Measurements from ENCODE around the gene CTNNA2. TPM values are rescaled to one million over a fixed set of nuclear protein-coding genes. Genes with fewer than 3 reads are reported as not detected.

CTNNA2 gene
- total RNA-seq, 1 experiment from 2014 or later, result 7.2 TPM

- in situ Hi-C loops (cut with HindIII; ENCODE audit: low pct_unique_long_range_greater_than_20kb, low sequenced_read_pairs), result no loop called here
- DNase-seq (ENCODE audit: low read depth, low spot score), result no peak
Observed at GRCh38 chr2:80053522-80054345, 540.9 kb downstream of the CTNNA2 start.

GRCh38 chr2:80054346-80054675 is 541.5 kb downstream of the CTNNA2 start:
- no peak for DNase-seq (ENCODE audit: low read depth, low spot score)
- in situ Hi-C loops (cut with HindIII; ENCODE audit: low pct_unique_long_range_greater_than_20kb, low sequenced_read_pairs), result no loop called here

GRCh38 chr2:80057956-80058355 is 545.1 kb downstream of the CTNNA2 start:
- DNase-seq (ENCODE audit: low read depth, low spot score), result no peak
- in situ Hi-C loops (cut with HindIII; ENCODE audit: low pct_unique_long_range_greater_than_20kb, low sequenced_read_pairs), result no loop called here

- peak; percentile 9 for DNase-seq (ENCODE audit: low read depth, low spot score)
- in situ Hi-C loops (cut with HindIII; ENCODE audit: low pct_unique_long_range_greater_than_20kb, low sequenced_read_pairs), result no loop called here
Observed at GRCh38 chr2:80058562-80058961, 545.7 kb downstream of the CTNNA2 start.

GRCh38 chr2:80059447-80059846 is 546.6 kb downstream of the CTNNA2 start:
- DNase-seq (ENCODE audit: low read depth, low spot score), result no peak
- in situ Hi-C loops (cut with HindIII; ENCODE audit: low pct_unique_long_range_greater_than_20kb, low sequenced_read_pairs), result no loop called here

- no peak for DNase-seq (ENCODE audit: low read depth, low spot score)
- in situ Hi-C loops (cut with HindIII; ENCODE audit: low pct_unique_long_range_greater_than_20kb, low sequenced_read_pairs), result no loop called here
Observed at GRCh38 chr2:80061881-80062280, 549.0 kb downstream of the CTNNA2 start.

GRCh38 chr2:80062298-80062697 is 549.4 kb downstream of the CTNNA2 start:
- no peak for DNase-seq (ENCODE audit: low read depth, low spot score)
- in situ Hi-C loops (cut with HindIII; ENCODE audit: low pct_unique_long_range_greater_than_20kb, low sequenced_read_pairs), result no loop called here

- DNase-seq (ENCODE audit: low read depth, low spot score), result no peak
- in situ Hi-C loops (cut with HindIII; ENCODE audit: low pct_unique_long_range_greater_than_20kb, low sequenced_read_pairs), result no loop called here
Observed at GRCh38 chr2:80068038-80068731, 555.3 kb downstream of the CTNNA2 start.

- no peak for DNase-seq (ENCODE audit: low read depth, low spot score)
- in situ Hi-C loops (cut with HindIII; ENCODE audit: low pct_unique_long_range_greater_than_20kb, low sequenced_read_pairs), result no loop called here
Observed at GRCh38 chr2:80070587-80070986, 557.7 kb downstream of the CTNNA2 start.

- in situ Hi-C loops (cut with HindIII; ENCODE audit: low pct_unique_long_range_greater_than_20kb, low sequenced_read_pairs), result no loop called here
- no peak for DNase-seq (ENCODE audit: low read depth, low spot score)
Observed at GRCh38 chr2:80071941-80072340, 559.1 kb downstream of the CTNNA2 start.

- DNase-seq (ENCODE audit: low read depth, low spot score), result peak; percentile 80
- in situ Hi-C loops (cut with HindIII; ENCODE audit: low pct_unique_long_range_greater_than_20kb, low sequenced_read_pairs), result no loop called here
Observed at GRCh38 chr2:80073134-80073561, 560.3 kb downstream of the CTNNA2 start.

GRCh38 chr2:80074321-80075070 is 561.6 kb downstream of the CTNNA2 start:
- in situ Hi-C loops (cut with HindIII; ENCODE audit: low pct_unique_long_range_greater_than_20kb, low sequenced_read_pairs), result no loop called here
- DNase-seq (ENCODE audit: low read depth, low spot score), result no peak

GRCh38 chr2:80075719-80076118 is 562.9 kb downstream of the CTNNA2 start:
- no peak for DNase-seq (ENCODE audit: low read depth, low spot score)
- in situ Hi-C loops (cut with HindIII; ENCODE audit: low pct_unique_long_range_greater_than_20kb, low sequenced_read_pairs), result no loop called here

- DNase-seq (ENCODE audit: low read depth, low spot score), result no peak
- in situ Hi-C loops (cut with HindIII; ENCODE audit: low pct_unique_long_range_greater_than_20kb, low sequenced_read_pairs), result no loop called here
Observed at GRCh38 chr2:80078290-80079036, 565.6 kb downstream of the CTNNA2 start.

GRCh38 chr2:80080957-80081356 is 568.1 kb downstream of the CTNNA2 start:
- in situ Hi-C loops (cut with HindIII; ENCODE audit: low pct_unique_long_range_greater_than_20kb, low sequenced_read_pairs), result no loop called here
- DNase-seq (ENCODE audit: low read depth, low spot score), result no peak

- in situ Hi-C loops (cut with HindIII; ENCODE audit: low pct_unique_long_range_greater_than_20kb, low sequenced_read_pairs), result no loop called here
- no peak for DNase-seq (ENCODE audit: low read depth, low spot score)
Observed at GRCh38 chr2:80086831-80087230, 574.0 kb downstream of the CTNNA2 start.

- in situ Hi-C loops (cut with HindIII; ENCODE audit: low pct_unique_long_range_greater_than_20kb, low sequenced_read_pairs), result no loop called here
- no peak for DNase-seq (ENCODE audit: low read depth, low spot score)
Observed at GRCh38 chr2:80091237-80091636, 578.4 kb downstream of the CTNNA2 start.

- no peak for DNase-seq (ENCODE audit: low read depth, low spot score)
- in situ Hi-C loops (cut with HindIII; ENCODE audit: low pct_unique_long_range_greater_than_20kb, low sequenced_read_pairs), result no loop called here
Observed at GRCh38 chr2:80092474-80092873, 579.6 kb downstream of the CTNNA2 start.
